ENCODE data around the gene U2AF2.

The U2AF2 gene

GRCh38 chr19:55677572-55678028 lies 22.8 kb downstream of the U2AF2 start:
- TF ChIP-seq, protein P1, sequence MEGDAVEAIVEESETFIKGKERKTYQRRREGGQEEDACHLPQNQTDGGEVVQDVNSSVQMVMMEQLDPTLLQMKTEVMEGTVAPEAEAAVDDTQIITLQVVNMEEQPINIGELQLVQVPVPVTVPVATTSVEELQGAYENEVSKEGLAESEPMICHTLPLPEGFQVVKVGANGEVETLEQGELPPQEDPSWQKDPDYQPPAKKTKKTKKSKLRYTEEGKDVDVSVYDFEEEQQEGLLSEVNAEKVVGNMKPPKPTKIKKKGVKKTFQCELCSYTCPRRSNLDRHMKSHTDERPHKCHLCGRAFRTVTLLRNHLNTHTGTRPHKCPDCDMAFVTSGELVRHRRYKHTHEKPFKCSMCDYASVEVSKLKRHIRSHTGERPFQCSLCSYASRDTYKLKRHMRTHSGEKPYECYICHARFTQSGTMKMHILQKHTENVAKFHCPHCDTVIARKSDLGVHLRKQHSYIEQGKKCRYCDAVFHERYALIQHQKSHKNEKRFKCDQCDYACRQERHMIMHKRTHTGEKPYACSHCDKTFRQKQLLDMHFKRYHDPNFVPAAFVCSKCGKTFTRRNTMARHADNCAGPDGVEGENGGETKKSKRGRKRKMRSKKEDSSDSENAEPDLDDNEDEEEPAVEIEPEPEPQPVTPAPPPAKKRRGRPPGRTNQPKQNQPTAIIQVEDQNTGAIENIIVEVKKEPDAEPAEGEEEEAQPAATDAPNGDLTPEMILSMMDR (IDR thresholded peaks at IDR 0.05; ENCODE audit: low read depth, low read length), result no peak
- DNase-seq (ENCODE audit: extremely low read depth, low read depth), result no peak

DNA sequence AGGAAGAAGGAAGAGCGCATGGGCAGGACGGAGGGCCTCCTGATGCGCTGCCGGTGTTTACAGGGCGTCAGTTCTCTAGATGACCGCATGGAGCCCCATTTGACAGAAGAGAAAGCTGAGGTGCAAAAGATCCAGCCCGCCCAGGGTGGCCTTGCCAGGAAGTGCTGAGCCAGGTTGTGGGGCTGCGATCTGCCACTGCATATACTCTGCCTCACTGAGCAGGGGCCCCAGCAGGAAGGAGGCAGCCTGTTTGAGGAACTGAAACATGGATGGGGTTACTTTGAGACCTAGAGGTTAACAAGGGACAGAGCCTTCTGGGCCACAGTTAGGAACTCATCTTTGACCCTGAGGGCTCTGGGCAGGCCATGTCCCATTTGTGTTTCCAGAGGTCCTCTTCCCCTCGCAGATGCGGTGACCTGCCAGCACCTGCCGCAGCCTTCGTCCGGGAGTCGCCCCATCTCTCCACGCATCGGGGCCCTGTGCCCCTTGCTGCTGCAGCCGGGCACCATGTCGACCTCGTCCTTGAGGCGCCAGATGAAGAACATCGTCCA lies 23.4 kb downstream of the U2AF2 start:
- DNase-seq (ENCODE audit: extremely low read depth, low read depth), result no peak
- TF ChIP-seq, protein P1 (IDR thresholded peaks at IDR 0.05; ENCODE audit: low read depth, low read length), result no peak

GRCh38 chr19:55679343-55680257 lies 24.8 kb downstream of the U2AF2 start:
- DNase-seq (ENCODE audit: extremely low read depth, low read depth), result no peak
- TF ChIP-seq, protein P1 (IDR thresholded peaks at IDR 0.05; ENCODE audit: low read depth, low read length), result no peak

GRCh38 chr19:55680339-55681130 lies 25.7 kb downstream of the U2AF2 start:
- TF ChIP-seq, protein P1 (IDR thresholded peaks at IDR 0.05; ENCODE audit: low read depth, low read length), result no peak
- no peak for DNase-seq (ENCODE audit: extremely low read depth, low read depth)

- no peak for DNase-seq (ENCODE audit: extremely low read depth, low read depth)
- TF ChIP-seq, protein P1 (IDR thresholded peaks at IDR 0.05; ENCODE audit: low read depth, low read length), result no peak
These were observed 26.6 kb downstream of the U2AF2 start for GRCh38 chr19:55681131-55682092.

DNA sequence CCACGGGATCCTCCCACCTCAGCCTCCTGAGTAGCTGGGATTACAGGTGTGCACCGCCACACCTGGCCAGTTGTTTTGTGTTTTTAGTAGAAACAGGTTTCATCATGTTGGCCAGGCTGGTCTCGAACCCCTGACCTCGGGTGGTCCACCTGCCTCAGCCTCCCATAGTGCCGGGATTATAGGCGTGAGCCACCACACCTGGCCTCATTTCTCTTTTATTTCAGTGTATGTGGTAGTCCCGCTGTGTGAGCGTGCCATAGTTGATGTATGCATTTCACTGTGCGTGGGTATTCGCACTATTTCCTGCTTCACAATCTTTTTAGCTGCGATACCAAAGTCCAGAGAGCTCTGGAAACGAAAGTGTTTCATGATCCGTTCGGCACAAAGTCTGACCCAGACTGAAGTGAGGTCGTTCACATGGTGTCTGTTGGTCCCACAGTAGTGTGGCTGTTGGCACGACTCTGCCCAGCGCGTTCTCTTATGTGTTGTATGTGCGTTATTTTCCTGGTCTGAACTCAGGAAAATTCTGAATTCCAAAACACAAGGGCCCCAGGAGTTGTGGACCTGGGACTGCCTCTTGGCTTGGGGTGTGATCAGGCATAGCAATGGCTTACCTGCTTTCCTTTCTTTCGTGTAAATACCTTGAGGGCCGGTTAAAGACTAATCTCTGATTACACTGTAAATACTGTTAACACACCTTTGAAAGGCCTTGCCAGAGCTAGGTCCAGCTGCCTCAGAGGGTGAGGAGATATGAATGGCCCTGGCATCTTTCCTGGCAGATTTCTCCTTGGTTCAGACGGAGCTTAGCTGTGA lies 28.8 kb downstream of the U2AF2 start:
- no peak for DNase-seq (ENCODE audit: extremely low read depth, low read depth)
- TF ChIP-seq, protein P1 (IDR thresholded peaks at IDR 0.05; ENCODE audit: low read depth, low read length), result no peak
